ENCODE data around the gene REC8. TPM values are rescaled to one million over a fixed set of nuclear protein-coding genes. Genes with fewer than 3 reads are reported as not detected.

The REC8 gene
- total and polyA plus RNA-seq, 4 donors, result 2.3 to 4.7 (median 3.8) TPM

DNA sequence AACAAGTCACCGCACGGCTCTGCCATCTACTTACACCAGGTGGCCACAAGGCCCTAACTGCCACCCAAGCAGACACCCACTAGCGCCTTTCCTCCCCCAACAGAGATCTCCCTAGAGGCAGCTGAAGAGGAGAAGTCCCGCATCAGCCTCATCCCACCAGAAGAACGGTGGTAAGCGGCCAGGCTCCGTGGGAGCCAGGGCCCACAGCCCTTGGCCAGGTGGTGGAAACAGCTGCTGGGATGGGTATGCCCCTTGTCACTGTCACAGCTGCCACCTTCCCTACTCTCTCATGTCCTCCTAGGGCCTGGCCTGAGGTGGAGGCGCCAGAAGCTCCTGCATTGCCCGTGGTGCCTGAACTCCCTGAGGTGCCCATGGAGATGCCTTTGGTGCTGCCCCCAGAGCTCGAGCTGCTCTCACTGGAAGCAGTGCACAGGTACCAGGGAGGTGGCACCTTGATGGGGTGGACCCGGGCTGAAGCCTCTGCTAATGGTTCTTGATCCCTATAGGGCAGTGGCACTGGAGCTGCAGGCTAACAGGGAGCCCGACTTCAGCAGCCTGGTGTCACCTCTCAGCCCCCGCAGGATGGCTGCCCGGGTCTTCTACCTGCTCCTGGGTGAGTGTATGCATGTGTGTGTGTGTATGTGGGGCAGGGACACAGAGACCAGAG lies 7.5 kb downstream of the REC8 start:
- WGBS, result 89% methylated on average over 14 of the region's 14 CpGs
- Histone ChIP-seq H3K27ac (ENCODE audit: low read depth in 1 of 2, low read length in 2 of 2) (peak overlapping the region; percentile 61 to 72), H3K27me3 (ENCODE audit: control insufficient read depth in 4 of 4, insufficient read depth in 4 of 4, low read length in 3 of 4) (no peaks in the 10 kb centered on the region), H3K9ac (ENCODE audit: low read depth in 1 of 2, low read length in 2 of 2) (no peak overlapping the region), H3K4me1 (ENCODE audit: control insufficient read depth in 4 of 4, insufficient read depth in 4 of 4, low read length in 3 of 4) (peaks cover 0 to 22% (median 14%) of the 10 kb centered on the region in 4 donors), H3K4me3 (ENCODE audit: low read depth in 1 of 3, low read length in 3 of 3) (no peak overlapping the region), H3K9me3 (ENCODE audit: control insufficient read depth in 4 of 4, low read length in 3 of 4) (no peaks in the 10 kb centered on the region), H3K36me3 (ENCODE audit: control insufficient read depth in 4 of 4, insufficient read depth in 3 of 4, low read depth in 1 of 4, low read length in 3 of 4) (peaks cover 18 to 70% (median 25%) of the 10 kb centered on the region in 4 donors)
- no peak for TF ChIP-seq FOXA2 (IDR thresholded peaks at IDR 0.05)
- TF ChIP-seq GABPA (IDR thresholded peaks at IDR 0.05 in 1 of 2, conservative IDR thresholded peaks at IDR 0.05 in 1 of 2), result no peak
- TF ChIP-seq, protein P1, sequence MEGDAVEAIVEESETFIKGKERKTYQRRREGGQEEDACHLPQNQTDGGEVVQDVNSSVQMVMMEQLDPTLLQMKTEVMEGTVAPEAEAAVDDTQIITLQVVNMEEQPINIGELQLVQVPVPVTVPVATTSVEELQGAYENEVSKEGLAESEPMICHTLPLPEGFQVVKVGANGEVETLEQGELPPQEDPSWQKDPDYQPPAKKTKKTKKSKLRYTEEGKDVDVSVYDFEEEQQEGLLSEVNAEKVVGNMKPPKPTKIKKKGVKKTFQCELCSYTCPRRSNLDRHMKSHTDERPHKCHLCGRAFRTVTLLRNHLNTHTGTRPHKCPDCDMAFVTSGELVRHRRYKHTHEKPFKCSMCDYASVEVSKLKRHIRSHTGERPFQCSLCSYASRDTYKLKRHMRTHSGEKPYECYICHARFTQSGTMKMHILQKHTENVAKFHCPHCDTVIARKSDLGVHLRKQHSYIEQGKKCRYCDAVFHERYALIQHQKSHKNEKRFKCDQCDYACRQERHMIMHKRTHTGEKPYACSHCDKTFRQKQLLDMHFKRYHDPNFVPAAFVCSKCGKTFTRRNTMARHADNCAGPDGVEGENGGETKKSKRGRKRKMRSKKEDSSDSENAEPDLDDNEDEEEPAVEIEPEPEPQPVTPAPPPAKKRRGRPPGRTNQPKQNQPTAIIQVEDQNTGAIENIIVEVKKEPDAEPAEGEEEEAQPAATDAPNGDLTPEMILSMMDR (IDR thresholded peaks at IDR 0.05; ENCODE audit: low read depth, low read length, missing input control), result no peak
- no peak for TF ChIP-seq TAF1 (conservative IDR thresholded peaks at IDR 0.05)
- no peak for TF ChIP-seq RXRA (IDR thresholded peaks at IDR 0.05)
- TF ChIP-seq FOXA1 (IDR thresholded peaks at IDR 0.05), result no peak
- DNase-seq (ENCODE audit: low spot score), result no peak

DNA sequence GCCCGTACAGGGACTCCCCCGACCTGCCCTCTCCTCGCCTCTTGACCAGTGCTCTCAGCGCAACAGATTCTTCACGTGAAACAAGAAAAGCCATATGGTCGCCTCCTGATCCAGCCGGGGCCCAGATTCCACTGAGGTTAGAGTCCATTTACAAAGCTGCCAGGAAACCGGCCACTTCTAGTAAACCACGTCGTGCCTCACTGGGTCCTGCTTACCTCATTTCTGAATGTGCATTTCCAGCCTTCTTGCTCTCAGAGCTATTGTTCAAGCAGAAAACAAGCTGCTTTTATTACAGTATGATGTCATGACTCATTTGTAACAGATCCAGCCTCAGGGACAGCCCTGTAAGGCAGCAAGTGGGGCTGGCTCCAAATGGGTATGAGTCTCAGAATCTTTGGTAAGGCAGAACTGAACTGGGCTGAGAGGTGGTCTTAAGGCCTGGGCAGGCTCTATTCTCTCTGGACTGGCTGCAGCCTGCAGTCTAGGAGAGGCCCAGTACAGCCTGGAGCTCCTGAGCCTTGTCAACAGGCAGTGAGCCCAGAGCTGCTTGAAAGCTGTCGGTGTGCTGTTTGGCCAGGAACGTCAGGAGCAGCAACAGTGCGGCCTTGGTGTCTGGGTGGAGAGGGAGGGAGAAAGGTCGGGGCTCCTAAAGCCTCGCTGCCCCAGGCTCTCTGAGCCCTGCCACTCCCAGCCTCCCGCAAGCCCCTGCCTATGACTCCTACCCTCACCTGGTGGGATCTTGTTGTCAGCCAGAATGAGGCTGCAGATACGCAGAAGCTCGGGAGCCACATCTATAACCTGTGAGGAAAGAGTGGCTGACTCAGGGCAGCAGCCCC lies 8.3 kb downstream of the REC8 start:
- DNase-seq (ENCODE audit: low spot score), result no peak
- H3K9ac ChIP-seq (ENCODE audit: low read depth in 1 of 2, low read length in 2 of 2), result peak overlapping the region; percentile 20 to 38
- H3K9me3 ChIP-seq (ENCODE audit: control insufficient read depth in 4 of 4, low read length in 3 of 4), result no peaks in the 10 kb centered on the region
- WGBS, result 49% methylated on average over 18 of the region's 18 CpGs
- TF ChIP-seq, protein P2, sequence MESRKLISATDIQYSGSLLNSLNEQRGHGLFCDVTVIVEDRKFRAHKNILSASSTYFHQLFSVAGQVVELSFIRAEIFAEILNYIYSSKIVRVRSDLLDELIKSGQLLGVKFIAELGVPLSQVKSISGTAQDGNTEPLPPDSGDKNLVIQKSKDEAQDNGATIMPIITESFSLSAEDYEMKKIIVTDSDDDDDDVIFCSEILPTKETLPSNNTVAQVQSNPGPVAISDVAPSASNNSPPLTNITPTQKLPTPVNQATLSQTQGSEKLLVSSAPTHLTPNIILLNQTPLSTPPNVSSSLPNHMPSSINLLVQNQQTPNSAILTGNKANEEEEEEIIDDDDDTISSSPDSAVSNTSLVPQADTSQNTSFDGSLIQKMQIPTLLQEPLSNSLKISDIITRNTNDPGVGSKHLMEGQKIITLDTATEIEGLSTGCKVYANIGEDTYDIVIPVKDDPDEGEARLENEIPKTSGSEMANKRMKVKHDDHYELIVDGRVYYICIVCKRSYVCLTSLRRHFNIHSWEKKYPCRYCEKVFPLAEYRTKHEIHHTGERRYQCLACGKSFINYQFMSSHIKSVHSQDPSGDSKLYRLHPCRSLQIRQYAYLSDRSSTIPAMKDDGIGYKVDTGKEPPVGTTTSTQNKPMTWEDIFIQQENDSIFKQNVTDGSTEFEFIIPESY (IDR thresholded peaks at IDR 0.05), result no peak
- TF ChIP-seq YY1 (IDR thresholded peaks at IDR 0.05) (no peak), RAD21 (IDR thresholded peaks at IDR 0.05) (no peak), JUND (IDR thresholded peaks at IDR 0.05) (peak in 1 of 2 donors; percentile 62), FOXA2 (IDR thresholded peaks at IDR 0.05) (no peak), FOXA1 (IDR thresholded peaks at IDR 0.05) (no peak), EGR1 (IDR thresholded peaks at IDR 0.05; ENCODE audit: low read depth in 2 of 2) (peak in 1 of 2 donors; percentile 42), TAF1 (conservative IDR thresholded peaks at IDR 0.05) (no peak), NR2F2 (IDR thresholded peaks at IDR 0.05) (no peak), RXRA (IDR thresholded peaks at IDR 0.05) (peak; percentile 33 to 88), HNF4G (IDR thresholded peaks at IDR 0.05) (peak; percentile 39), HNF4A (conservative IDR thresholded peaks at IDR 0.05) (peak; percentile 81 to 91), GABPA (IDR thresholded peaks at IDR 0.05 in 1 of 2, conservative IDR thresholded peaks at IDR 0.05 in 1 of 2) (peak in 1 of 2 donors; percentile 52), SP1 (IDR thresholded peaks at IDR 0.05) (peak; percentile 83)
- TF ChIP-seq, protein P3, sequence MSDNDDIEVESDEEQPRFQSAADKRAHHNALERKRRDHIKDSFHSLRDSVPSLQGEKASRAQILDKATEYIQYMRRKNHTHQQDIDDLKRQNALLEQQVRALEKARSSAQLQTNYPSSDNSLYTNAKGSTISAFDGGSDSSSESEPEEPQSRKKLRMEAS (IDR thresholded peaks at IDR 0.05), result no peak
- TF ChIP-seq, protein P4, sequence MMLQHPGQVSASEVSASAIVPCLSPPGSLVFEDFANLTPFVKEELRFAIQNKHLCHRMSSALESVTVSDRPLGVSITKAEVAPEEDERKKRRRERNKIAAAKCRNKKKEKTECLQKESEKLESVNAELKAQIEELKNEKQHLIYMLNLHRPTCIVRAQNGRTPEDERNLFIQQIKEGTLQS (IDR thresholded peaks at IDR 0.05), result no peak
- TF ChIP-seq, protein P5, sequence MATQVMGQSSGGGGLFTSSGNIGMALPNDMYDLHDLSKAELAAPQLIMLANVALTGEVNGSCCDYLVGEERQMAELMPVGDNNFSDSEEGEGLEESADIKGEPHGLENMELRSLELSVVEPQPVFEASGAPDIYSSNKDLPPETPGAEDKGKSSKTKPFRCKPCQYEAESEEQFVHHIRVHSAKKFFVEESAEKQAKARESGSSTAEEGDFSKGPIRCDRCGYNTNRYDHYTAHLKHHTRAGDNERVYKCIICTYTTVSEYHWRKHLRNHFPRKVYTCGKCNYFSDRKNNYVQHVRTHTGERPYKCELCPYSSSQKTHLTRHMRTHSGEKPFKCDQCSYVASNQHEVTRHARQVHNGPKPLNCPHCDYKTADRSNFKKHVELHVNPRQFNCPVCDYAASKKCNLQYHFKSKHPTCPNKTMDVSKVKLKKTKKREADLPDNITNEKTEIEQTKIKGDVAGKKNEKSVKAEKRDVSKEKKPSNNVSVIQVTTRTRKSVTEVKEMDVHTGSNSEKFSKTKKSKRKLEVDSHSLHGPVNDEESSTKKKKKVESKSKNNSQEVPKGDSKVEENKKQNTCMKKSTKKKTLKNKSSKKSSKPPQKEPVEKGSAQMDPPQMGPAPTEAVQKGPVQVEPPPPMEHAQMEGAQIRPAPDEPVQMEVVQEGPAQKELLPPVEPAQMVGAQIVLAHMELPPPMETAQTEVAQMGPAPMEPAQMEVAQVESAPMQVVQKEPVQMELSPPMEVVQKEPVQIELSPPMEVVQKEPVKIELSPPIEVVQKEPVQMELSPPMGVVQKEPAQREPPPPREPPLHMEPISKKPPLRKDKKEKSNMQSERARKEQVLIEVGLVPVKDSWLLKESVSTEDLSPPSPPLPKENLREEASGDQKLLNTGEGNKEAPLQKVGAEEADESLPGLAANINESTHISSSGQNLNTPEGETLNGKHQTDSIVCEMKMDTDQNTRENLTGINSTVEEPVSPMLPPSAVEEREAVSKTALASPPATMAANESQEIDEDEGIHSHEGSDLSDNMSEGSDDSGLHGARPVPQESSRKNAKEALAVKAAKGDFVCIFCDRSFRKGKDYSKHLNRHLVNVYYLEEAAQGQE (IDR thresholded peaks at IDR 0.05), result peak; percentile 37
- H3K4me3 ChIP-seq (ENCODE audit: low read depth in 1 of 3, low read length in 3 of 3), result no peak overlapping the region
- peaks cover 18 to 77% (median 28%) of the 10 kb centered on the region in 4 donors for H3K36me3 ChIP-seq (ENCODE audit: control insufficient read depth in 4 of 4, insufficient read depth in 3 of 4, low read depth in 1 of 4, low read length in 3 of 4)
- H3K27me3 ChIP-seq (ENCODE audit: control insufficient read depth in 4 of 4, insufficient read depth in 4 of 4, low read length in 3 of 4), result no peaks in the 10 kb centered on the region
- H3K4me1 ChIP-seq (ENCODE audit: control insufficient read depth in 4 of 4, insufficient read depth in 4 of 4, low read length in 3 of 4), result peaks cover 0 to 22% (median 14%) of the 10 kb centered on the region in 4 donors
- peak overlapping the region; percentile 74 to 83 for H3K27ac ChIP-seq (ENCODE audit: low read depth in 1 of 2, low read length in 2 of 2)
